Tibial nerve (tissue), 4 donors: ENCODE measurements around the gene DDX39B. TPM values are rescaled to one million over a fixed set of nuclear protein-coding genes. Genes with fewer than 3 reads are reported as not detected.

Source experiments
- DNase-seq, 2 donors: peaks; one replicate each; pipeline ENCODE4 v3.0.0-alpha.2; 2019; ENCODE audit warnings: low spot score in 2 of 2
- H3K27ac ChIP-seq, 4 donors: fragments of 200-600 bp; sonication (generic) in 3 of 4; one replicate each; pipeline ENCODE4 v1.5.1; 2017 to 2019; ENCODE audit warnings: mild to moderate bottlenecking in 1 of 4
- H3K27me3 ChIP-seq, 2 donors: fragments of 200-600 bp; sonication (generic) in 1 of 2; one replicate each; pipeline versions ENCODE4 v1.5.1 to v1.6.0; 2017 to 2019
- H3K36me3 ChIP-seq, 3 donors: fragments of 200-600 bp; sonication (generic); one replicate each; pipeline ENCODE4 v1.5.1; 2018 to 2019
- H3K4me1 ChIP-seq, 4 donors: fragments of 200-600 bp; sonication (generic) in 3 of 4; one replicate each; pipeline ENCODE4 v1.5.1; 2017 to 2019
- H3K4me3 ChIP-seq, 4 donors: fragments of 200-600 bp; sonication (generic) in 3 of 4; one replicate each; pipeline ENCODE4 v1.5.1; 2017 to 2019; ENCODE audit warnings: mild to moderate bottlenecking in 1 of 4, moderate library complexity in 1 of 4
- H3K9me3 ChIP-seq, 4 donors: fragments of 200-600 bp; sonication (generic) in 3 of 4; one replicate each; pipeline ENCODE4 v1.5.1; 2017 to 2019
- EP300 ChIP-seq, 2 donors: sonication (generic); formaldehyde crosslinking; IDR thresholded peaks; one replicate each; pipeline ENCODE4 v1.6.1; 2017; ENCODE audit warnings: antibody characterized with exemption in 2 of 2, mild to moderate bottlenecking in 1 of 2
- POLR2A ChIP-seq, 2 donors: fragments of 450-650 bp; IDR thresholded peaks; one replicate each; pipeline ENCODE4 v1.6.1; 2017; ENCODE audit warnings: antibody characterized with exemption in 2 of 2, mild to moderate bottlenecking in 2 of 2, moderate library complexity in 2 of 2
- WGBS, 2 donors: methylation state at CpG; one replicate each; pipeline ENCODE4 v1.1.5; 2018; 5-methylcytosine and 5-hydroxymethylcytosine counted together
- total RNA-seq, 4 donors: library from RNA; depleted of rRNA; stranded (reverse); fragments of >200 nt; gene quantifications; one replicate each; pipeline ENCODE4 v1.1.0, GENCODE V29; 2016
- TF ChIP-seq, protein P1 (sequence below), 5 experiments: fragments of 200-600 bp in 3 of 5; fragments of 450-650 bp in 2 of 5; sonication (generic) in 3 of 5; IDR thresholded peaks; one replicate each; pipeline ENCODE4 v1.5.1; 2016 to 2019; ENCODE audit warnings: antibody characterized with exemption in 5 of 5, mild to moderate bottlenecking in 3 of 5, moderate library complexity in 2 of 5

Gene DDX39B
- total RNA-seq, 4 donors from 2014 or later = 306 to 436 (median 358) TPM

DNA sequence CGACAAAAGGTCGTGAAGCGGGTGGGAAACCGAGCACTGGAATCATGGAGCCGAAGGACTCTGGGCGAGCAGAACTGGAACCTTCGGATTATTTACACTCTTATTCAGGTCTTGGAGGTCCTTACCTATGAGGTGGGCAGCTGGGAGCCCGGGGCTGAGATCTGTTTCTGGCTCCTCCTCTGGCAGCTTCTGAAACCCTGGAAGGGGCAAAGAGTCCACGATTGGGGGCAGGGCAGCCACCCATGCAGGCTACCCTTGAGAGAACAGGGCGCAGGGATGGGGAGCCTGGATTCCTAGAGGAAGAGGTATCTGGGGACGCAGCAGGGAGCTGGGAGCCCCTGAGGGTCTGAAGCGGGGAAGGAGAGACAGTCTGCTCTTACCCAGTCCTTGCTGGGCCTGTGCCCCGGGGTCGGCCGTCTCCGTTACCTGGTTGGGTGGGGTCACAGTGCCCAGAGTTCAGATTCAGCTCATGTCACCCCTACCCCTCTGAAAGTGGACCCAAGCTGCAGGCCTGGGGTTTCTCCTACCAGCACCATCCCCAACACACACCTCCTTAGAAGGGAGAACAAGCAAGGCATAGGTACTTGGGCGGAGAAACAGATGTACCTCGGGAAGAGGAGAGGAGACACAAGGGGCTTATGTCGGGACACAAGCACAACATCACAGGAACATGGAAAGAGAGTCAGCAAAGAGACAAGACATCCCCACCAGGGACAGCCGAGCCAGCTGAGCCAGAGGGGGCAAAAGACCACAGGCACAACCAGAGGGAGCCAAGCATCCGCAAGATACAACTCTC, 39.8 kb upstream of the DDX39B start:
- Histone ChIP-seq H3K4me3 (peak overlapping the region; percentile 41 to 80 (median 67)), H3K27me3 (no peaks in the 10 kb centered on the region), H3K4me1 (peaks cover 0 to 19% (median 8%) of the 10 kb centered on the region in 4 donors), H3K36me3 (no peaks in the 10 kb centered on the region), H3K27ac (peak overlapping the region; percentile 9 to 87 (median 67)), H3K9me3 (no peaks in the 10 kb centered on the region)
- TF ChIP-seq, protein P1, sequence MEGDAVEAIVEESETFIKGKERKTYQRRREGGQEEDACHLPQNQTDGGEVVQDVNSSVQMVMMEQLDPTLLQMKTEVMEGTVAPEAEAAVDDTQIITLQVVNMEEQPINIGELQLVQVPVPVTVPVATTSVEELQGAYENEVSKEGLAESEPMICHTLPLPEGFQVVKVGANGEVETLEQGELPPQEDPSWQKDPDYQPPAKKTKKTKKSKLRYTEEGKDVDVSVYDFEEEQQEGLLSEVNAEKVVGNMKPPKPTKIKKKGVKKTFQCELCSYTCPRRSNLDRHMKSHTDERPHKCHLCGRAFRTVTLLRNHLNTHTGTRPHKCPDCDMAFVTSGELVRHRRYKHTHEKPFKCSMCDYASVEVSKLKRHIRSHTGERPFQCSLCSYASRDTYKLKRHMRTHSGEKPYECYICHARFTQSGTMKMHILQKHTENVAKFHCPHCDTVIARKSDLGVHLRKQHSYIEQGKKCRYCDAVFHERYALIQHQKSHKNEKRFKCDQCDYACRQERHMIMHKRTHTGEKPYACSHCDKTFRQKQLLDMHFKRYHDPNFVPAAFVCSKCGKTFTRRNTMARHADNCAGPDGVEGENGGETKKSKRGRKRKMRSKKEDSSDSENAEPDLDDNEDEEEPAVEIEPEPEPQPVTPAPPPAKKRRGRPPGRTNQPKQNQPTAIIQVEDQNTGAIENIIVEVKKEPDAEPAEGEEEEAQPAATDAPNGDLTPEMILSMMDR (IDR thresholded peaks at IDR 0.05) = no peak
- TF ChIP-seq POLR2A (IDR thresholded peaks at IDR 0.05) (no peak), EP300 (IDR thresholded peaks at IDR 0.05) (no peak)
- 23 to 27% methylated on average over 21 of the region's 21 CpGs for WGBS, 2 donors
- DNase-seq = no peak

DNA sequence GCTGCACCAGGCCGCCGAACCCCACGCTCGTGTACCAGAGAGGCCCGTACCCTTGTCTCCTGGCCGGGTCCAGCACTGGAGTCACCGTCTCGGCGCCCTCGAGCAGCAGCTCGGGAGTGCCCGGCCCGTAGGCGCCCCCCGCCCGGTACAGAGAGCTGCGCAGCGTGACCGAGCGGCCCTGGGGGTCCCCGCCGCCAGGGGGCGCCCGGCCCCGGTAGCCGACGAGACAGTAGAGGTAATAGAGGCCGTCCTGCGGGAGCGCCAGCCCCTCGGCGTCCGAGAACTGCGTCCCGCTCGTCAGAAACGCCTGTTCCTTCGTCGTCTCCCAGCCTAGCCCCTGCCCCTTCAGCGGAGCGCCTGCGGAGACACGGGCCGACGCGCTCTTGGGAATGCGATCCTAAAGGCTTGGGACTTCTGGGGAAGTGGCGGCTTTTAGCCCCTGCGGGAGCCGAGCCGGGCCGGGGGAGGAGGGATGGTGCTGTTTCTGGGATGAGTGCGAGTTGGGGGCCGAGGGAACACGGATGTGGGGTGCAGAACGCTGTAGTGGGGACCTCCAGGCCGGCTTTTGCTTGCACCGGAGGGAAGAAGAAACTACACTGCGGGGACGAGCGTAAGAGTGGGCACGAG, 39.1 kb upstream of the DDX39B start:
- WGBS, 2 donors = 1% methylated on average over 19 to 49 of the region's 62 CpGs

GRCh38 chr6:31580438-31580740, 38.6 kb upstream of the DDX39B start:
- Histone ChIP-seq H3K4me3 (peak overlapping the region; percentile 41 to 80 (median 67)), H3K27me3 (no peaks in the 10 kb centered on the region), H3K36me3 (no peaks in the 10 kb centered on the region), H3K27ac (peak overlapping the region; percentile 9 to 87 (median 67)), H3K4me1 (peaks cover 0 to 19% (median 5%) of the 10 kb centered on the region in 4 donors), H3K9me3 (no peaks in the 10 kb centered on the region)
- no peak for DNase-seq
- no peak for TF ChIP-seq POLR2A (IDR thresholded peaks at IDR 0.05)
- TF ChIP-seq EP300 (IDR thresholded peaks at IDR 0.05) = no peak
- TF ChIP-seq, protein P1 (IDR thresholded peaks at IDR 0.05) = no peak
- 34 to 45% methylated on average over 11 of the region's 11 CpGs for WGBS, 2 donors

More for the DNA sequence above, 39.1 kb upstream of the DDX39B start:
- Histone ChIP-seq H3K27ac (peak overlapping the region; percentile 9 to 87 (median 67)), H3K9me3 (no peaks in the 10 kb centered on the region), H3K4me1 (peaks cover 0 to 19% (median 7%) of the 10 kb centered on the region in 4 donors), H3K4me3 (peak overlapping the region; percentile 41 to 80 (median 67)), H3K27me3 (no peaks in the 10 kb centered on the region), H3K36me3 (no peaks in the 10 kb centered on the region)
- TF ChIP-seq, protein P1 (IDR thresholded peaks at IDR 0.05) = peak; percentile 98 to 99 (median 98)
- TF ChIP-seq EP300 (IDR thresholded peaks at IDR 0.05) = peak in 1 of 2 donors; percentile 58
- TF ChIP-seq POLR2A (IDR thresholded peaks at IDR 0.05) = peak; percentile 10 to 38
- DNase-seq = peak; percentile 74 to 81

DNA sequence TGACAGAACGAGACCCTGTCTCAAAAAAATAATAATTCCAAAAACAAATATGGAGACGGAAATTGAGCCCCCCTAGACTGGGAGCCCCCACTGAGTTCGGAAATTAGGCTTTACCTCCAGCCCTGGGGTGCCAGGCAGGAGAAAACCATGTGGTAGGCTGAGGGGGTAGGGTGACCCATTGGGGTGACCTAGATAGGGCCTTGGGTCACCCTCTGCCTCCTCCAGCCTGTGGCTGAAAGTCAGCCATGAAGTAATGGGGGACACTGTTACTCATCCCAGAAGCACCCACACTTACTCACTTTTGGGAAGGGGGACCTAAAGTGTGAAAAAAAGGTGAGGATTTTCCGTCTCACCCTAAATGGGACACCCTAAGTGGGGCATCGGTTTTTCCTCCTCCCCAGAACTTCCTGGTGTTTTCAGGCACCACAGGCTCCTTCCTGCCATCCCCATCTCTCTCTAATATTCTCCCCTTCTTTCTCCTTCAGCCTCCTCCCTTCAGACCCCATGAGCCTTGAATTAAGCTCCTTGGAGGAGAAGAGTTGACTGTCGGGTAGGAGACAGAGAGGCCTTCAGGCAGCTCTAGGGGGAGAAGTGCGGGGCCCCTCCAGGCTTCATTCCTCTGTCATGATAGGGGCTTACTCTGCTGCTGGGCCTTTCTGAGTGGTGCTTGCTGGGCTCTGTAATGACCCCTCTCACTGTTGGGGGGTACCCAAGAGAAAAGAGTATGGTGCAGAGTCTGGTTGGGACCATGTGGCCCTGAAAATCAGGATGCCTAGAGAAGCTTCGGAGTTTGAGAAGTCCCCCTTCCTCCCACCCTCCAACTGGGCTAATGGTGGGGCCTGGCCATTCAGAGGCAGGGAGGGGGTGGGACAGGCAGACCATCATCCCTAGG, 38.0 kb upstream of the DDX39B start:
- DNase-seq = no peak
- 88 to 94% methylated on average over 8 of the region's 8 CpGs for WGBS, 2 donors
- TF ChIP-seq POLR2A (IDR thresholded peaks at IDR 0.05) (no peak), EP300 (IDR thresholded peaks at IDR 0.05) (no peak)
- TF ChIP-seq, protein P1 (IDR thresholded peaks at IDR 0.05) = no peak

More for the DNA sequence above, 38.0 kb upstream of the DDX39B start:
- Histone ChIP-seq H3K4me3 (peak overlapping the region in 1 of 4 donors; percentile 71), H3K36me3 (no peaks in the 10 kb centered on the region), H3K27ac (peak overlapping the region in 1 of 4 donors; percentile 78), H3K9me3 (no peaks in the 10 kb centered on the region), H3K4me1 (peaks cover 0 to 19% (median 7%) of the 10 kb centered on the region in 4 donors), H3K27me3 (no peaks in the 10 kb centered on the region)
